Activated CD8-positive, alpha-beta T cell treated with anti-CD3 and anti-CD28 coated beads for 36 hours (primary cell): ENCODE results near the gene SLC6A11. TPM values are rescaled to one million over a fixed set of nuclear protein-coding genes. Genes with fewer than 3 reads are reported as not detected.

ENCODE experiments used
- ATAC-seq: fragments of 200-7000 bp; cut with Tn5 transposase; one replicate; pipeline ENCODE4 v1.10.0; 2021; ENCODE audit warnings: mild to moderate bottlenecking, moderate library complexity
- CTCF ChIA-PET: fragments of 350-600 bp; sonication (Branson Sonifier 250); formaldehyde crosslinking; loops from one replicate; lab custom pipeline; 2021; ENCODE audit warnings: antibody characterized with exemption; lab: Charles Lee
- POLR2A ChIA-PET: fragments of 350-600 bp; sonication (Branson Sonifier 250); formaldehyde crosslinking; loops from one replicate; lab custom pipeline; 2021; ENCODE audit warnings: antibody characterized with exemption; lab: Charles Lee
- DNase-seq: peaks from one replicate; pipeline ENCODE4 v3.0.0-alpha.2; 2020
- H3K27ac Mint-ChIP-seq: one replicate; pipeline ENCODE4 v1.8.0; 2021; ENCODE audit warnings: mild to moderate bottlenecking, mixed read lengths
- H3K27me3 Mint-ChIP-seq: one replicate; pipeline ENCODE4 v1.8.0; 2021; ENCODE audit warnings: mixed read lengths
- H3K36me3 Mint-ChIP-seq: one replicate; pipeline ENCODE4 v1.8.0; 2021; ENCODE audit warnings: low read depth, mixed read lengths
- H3K4me1 Mint-ChIP-seq: one replicate; pipeline ENCODE4 v1.8.0; 2021; ENCODE audit warnings: low read depth, mixed read lengths
- H3K4me3 Mint-ChIP-seq: one replicate; pipeline ENCODE4 v1.8.0; 2021; ENCODE audit warnings: mild to moderate bottlenecking, moderate library complexity, mixed read lengths
- H3K9me3 Mint-ChIP-seq: one replicate; pipeline ENCODE4 v1.8.0; 2021; ENCODE audit warnings: mixed read lengths
- intact Hi-C: fragments of 100-400 bp; cut with micrococcal nuclease; formaldehyde crosslinking; loops from one replicate; pipeline ENCODE4 v1.10.0; 2022
- total RNA-seq, 2 experiments: library from RNA; stranded (reverse); gene quantifications; one replicate each; pipeline ENCODE4 v1.2.3, GENCODE V29; 2021
- TF ChIP-seq, protein P1 (sequence below): fragments of 200-600 bp; IDR thresholded peaks from one replicate; pipeline ENCODE4 v1.8.0; 2022; ENCODE audit warnings: antibody characterized with exemption, mild to moderate bottlenecking

Gene SLC6A11
- total RNA-seq, 2 experiments from 2014 or later = not detected

DNA sequence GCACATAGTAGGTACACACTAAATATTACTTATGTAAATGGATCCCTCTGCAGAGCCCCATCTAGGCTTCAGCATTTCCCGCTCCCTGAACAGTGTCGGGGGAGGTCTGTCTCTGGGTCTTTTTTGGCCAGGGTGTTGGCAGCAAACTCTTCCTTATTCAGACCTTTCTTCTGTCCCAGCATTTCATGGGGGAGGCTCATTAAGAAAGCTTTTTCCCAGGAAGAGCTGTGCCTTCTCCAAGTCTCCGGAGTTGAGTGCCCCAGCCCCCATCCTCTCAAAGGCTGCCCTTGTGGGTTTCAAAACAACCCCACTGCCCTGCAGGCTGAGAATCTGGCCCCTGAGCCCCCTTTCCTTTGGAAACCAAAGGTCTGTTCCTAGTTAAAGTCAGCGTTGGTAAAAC lies 25.1 kb downstream of the SLC6A11 start:
- intact Hi-C loops = no loop called here

DNA sequence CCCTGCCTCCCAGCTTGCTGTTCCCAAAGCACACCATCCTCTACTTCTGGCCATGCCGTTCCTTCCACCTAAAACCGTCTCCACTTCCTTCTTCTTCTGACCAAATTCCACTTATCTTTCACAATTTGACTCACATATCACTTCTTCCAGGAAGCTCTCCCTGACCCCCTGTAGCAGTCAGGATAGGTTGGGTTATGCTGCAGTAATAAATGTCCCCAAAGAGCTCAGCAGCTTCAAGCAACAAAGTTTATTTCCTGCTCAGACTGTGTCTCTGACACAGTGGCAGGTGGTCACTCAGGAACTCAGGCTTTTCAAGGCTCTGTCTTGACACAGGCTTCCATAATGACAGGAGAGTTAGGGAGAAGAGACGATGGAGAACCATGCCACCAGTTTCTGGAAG lies 27.4 kb downstream of the SLC6A11 start:
- Mint-ChIP-seq H3K4me3 (no peak overlapping the region), H3K27ac (no peak overlapping the region), H3K27me3 (peaks cover 10% of the 10 kb centered on the region), H3K9me3 (no peaks in the 10 kb centered on the region), H3K36me3 (no peaks in the 10 kb centered on the region), H3K4me1 (no peaks in the 10 kb centered on the region)
- intact Hi-C loops = no loop called here
- ChIA-PET POLR2A (no interaction called here), CTCF (interaction anchor here (1.3 kb wide), 1 partner anchor 105 kb away, joined by 3 read pairs; no protein-coding TSS in a partner anchor)
- ATAC-seq (no peak), DNase-seq (no peak)
- TF ChIP-seq, protein P1, sequence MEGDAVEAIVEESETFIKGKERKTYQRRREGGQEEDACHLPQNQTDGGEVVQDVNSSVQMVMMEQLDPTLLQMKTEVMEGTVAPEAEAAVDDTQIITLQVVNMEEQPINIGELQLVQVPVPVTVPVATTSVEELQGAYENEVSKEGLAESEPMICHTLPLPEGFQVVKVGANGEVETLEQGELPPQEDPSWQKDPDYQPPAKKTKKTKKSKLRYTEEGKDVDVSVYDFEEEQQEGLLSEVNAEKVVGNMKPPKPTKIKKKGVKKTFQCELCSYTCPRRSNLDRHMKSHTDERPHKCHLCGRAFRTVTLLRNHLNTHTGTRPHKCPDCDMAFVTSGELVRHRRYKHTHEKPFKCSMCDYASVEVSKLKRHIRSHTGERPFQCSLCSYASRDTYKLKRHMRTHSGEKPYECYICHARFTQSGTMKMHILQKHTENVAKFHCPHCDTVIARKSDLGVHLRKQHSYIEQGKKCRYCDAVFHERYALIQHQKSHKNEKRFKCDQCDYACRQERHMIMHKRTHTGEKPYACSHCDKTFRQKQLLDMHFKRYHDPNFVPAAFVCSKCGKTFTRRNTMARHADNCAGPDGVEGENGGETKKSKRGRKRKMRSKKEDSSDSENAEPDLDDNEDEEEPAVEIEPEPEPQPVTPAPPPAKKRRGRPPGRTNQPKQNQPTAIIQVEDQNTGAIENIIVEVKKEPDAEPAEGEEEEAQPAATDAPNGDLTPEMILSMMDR = no peak

More for the DNA sequence above, 25.1 kb downstream of the SLC6A11 start:
- no peak overlapping the region for H3K27ac Mint-ChIP-seq
- H3K27me3 Mint-ChIP-seq = peaks cover 6% of the 10 kb centered on the region
- ATAC-seq (no peak), DNase-seq (no peak)
- H3K36me3 Mint-ChIP-seq = no peaks in the 10 kb centered on the region
- ChIA-PET POLR2A (no interaction called here), CTCF (no interaction called here)
- H3K4me3 Mint-ChIP-seq = no peak overlapping the region
- H3K4me1 Mint-ChIP-seq = no peaks in the 10 kb centered on the region
- no peaks in the 10 kb centered on the region for H3K9me3 Mint-ChIP-seq
- TF ChIP-seq, protein P1 = no peak

DNA sequence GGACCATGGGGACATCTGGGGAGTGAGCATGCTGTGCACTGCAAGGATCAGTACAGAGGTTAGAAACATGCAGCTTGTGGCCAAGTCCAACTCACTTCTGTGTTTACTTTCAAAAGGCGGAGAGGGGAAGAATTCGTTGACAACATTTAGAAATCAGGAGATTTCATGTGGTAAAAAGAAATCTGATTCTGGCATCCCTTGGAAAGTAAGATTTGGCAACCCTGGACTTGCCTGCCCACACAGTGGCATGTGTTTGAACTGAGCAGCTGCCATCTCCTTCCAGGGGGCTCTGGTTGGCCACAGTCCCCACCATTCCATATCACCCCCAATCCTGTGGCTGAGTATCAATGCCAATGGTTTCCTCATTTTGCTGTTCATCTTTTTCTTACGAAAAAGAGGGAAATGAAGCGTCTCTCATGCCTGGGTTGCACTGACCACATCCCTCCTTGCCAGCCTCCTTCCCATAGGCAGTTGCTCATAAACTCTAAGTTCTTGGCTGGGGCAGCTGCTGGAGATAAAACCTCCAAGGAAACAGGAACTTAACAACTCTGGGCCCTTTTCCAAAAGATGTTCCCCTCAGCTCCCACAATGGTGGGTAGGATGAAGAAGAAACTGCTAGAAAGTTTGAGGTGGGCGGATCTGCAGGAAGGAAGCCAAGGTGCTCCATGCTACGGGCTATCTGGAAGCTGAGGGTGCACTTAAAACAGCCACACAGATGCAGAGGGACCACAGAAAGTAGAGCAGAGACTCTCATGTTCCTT lies 29.2 kb downstream of the SLC6A11 start:
- intact Hi-C loops = no loop called here
- ChIA-PET POLR2A (no interaction called here), CTCF (no interaction called here)
- ATAC-seq (no peak), DNase-seq (no peak)
- no peak overlapping the region for H3K27ac Mint-ChIP-seq
- peaks cover 10% of the 10 kb centered on the region for H3K27me3 Mint-ChIP-seq
- H3K36me3 Mint-ChIP-seq = no peaks in the 10 kb centered on the region
- no peaks in the 10 kb centered on the region for H3K4me1 Mint-ChIP-seq
- H3K9me3 Mint-ChIP-seq = no peaks in the 10 kb centered on the region
- TF ChIP-seq, protein P1 = no peak
- no peak overlapping the region for H3K4me3 Mint-ChIP-seq

DNA sequence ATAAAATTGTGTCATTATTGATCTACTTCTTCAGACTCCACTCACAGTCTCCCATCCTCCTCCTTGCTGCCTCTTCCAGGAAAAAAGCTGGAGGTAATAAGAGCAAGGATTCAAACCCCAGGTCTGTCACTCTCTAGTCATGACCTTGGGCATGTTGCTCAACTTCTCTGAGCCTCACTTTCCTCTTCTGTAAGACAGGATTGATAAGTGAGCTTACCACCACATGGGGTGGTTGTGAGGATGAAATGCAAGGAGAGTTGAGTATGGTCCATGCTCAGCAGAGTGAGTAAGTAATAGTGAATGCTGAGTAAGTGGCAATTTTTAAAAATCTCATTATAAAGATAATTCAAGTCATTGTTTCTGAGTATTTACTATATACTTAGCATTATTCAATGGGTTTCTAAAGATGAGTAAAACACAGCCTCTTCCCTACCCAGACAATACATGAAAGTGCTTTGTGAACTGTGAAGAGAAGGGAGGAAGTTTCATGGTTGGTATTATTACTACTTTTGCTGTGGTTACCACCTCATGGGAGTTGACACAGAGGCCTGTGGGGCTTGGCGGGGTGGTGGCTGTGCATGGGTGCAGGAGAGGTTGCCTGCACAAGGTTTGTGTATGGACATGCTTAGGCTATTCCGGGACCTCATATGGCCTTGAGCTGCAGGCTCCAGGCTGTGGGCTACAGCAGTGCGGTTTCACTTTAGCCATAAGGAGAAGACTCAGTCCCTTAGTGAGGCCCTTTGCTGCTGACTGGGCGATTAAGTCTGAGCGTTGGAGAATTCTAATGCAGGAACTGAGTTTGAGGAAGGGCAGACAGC lies 30.0 kb downstream of the SLC6A11 start:
- H3K9me3 Mint-ChIP-seq = no peaks in the 10 kb centered on the region
- POLR2A ChIA-PET = no interaction called here

More for the DNA sequence above, 30.0 kb downstream of the SLC6A11 start:
- intact Hi-C loops = no loop called here
- ATAC-seq = no peak
- TF ChIP-seq, protein P1 = no peak
- H3K27ac Mint-ChIP-seq = no peak overlapping the region
- no peak for DNase-seq
- CTCF ChIA-PET = interaction anchor here (0.6 kb wide), 1 partner anchor 62 kb away, joined by 3 read pairs; no protein-coding TSS in a partner anchor
- no peaks in the 10 kb centered on the region for H3K4me1 Mint-ChIP-seq
- no peak overlapping the region for H3K4me3 Mint-ChIP-seq
- peaks cover 8% of the 10 kb centered on the region for H3K27me3 Mint-ChIP-seq
- H3K36me3 Mint-ChIP-seq = no peaks in the 10 kb centered on the region
